ENCODE results near the gene PTPRN2.

PTPRN2 gene

DNA sequence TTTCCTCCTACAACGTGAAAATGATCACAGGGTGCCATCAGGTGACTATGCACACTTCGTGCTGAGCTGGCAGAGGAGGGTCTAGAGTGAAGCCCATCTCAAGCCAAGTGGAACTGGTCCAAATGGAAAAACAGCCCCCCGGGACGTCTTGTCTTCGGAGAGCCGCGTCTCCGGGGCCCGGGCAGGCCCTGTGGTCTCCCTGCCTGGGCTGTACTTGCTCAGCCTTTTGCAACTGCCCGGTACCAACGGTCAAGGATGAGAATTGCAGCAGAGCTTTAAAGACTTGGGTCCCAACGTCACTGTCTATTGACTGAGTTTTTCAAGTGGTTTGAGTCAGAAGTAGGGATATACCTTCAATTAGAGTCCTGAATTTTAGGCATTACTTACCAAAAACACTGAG is 315.5 kb downstream of the PTPRN2 start:
- no peak for DNase-seq

DNA sequence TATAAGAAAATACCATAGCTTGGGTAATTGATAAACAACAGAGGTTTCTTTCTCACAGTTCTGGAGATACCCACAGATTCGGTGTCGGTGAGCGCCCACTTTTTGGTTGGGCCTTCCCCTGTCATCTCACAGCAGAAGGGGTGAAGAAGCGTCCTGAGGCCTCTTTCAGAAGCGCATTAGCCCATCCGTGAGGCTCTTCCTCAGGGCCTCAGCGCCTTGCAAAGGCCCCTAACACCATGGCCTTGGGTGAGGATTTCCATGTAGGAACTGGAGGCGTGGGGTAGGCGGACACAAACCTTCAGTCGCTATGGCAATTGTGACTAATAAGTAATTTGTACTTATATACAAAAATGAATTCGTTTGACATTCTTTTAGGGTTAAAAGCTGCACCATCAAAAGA is 316.0 kb downstream of the PTPRN2 start:
- DNase-seq = no peak

DNA sequence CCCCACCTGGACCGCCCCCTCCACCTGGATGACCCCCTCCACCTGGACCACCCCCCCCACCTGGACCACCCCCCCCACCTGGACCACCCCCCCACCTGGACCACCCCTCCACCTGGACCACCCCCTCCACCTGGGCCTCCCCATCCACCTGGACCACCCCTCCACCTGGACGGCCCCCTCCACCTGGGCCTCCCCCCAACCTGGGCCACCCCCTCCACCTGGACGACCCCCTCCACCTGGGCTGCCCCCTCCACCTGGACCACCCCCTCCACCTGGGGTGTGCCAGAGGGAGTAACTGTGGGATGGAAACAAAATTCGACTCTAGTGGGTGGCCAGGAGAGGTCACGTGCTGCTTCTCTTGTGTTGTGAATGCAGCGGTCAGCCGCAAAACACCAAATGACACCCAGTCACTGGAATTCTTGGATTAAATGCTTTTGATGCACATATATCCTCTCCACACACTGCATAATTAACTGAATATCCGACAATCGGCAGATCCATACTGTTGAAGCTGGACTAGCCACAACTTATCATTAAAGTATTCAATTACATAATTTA is 316.7 kb downstream of the PTPRN2 start:
- DNase-seq = no peak

DNA sequence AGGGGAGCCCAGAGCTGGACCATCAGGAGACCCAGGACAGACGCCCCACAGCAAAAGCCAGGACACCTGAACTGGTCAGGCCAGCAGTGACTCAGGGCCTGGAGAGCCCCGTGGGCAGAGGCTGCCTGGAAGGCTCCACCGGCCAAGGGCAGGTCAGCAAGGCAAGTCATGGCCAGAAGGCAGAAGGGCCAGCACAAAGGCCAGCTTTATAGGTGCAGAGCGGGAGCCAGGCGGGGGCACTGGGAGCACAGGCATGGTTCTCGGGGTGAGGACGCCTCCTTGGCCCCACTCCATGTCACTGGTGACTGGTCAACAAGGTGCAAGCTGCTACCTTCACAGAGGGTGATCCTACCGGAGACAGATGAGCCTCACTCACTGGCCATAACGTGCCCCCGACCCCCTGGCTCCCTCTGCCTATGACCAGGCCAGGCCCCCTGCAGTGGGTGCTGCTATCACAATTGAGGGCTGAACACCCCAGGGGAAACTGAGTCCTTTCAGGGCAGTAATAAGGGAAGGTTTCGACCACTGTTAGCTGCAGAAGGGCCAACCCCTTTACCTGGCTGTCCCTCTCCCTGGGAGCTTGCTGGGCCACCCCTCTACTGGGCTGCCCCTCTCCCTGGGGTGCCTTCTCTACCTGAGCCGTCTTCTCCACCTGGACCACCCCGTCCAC is 317.4 kb downstream of the PTPRN2 start:
- no peak for DNase-seq

DNA sequence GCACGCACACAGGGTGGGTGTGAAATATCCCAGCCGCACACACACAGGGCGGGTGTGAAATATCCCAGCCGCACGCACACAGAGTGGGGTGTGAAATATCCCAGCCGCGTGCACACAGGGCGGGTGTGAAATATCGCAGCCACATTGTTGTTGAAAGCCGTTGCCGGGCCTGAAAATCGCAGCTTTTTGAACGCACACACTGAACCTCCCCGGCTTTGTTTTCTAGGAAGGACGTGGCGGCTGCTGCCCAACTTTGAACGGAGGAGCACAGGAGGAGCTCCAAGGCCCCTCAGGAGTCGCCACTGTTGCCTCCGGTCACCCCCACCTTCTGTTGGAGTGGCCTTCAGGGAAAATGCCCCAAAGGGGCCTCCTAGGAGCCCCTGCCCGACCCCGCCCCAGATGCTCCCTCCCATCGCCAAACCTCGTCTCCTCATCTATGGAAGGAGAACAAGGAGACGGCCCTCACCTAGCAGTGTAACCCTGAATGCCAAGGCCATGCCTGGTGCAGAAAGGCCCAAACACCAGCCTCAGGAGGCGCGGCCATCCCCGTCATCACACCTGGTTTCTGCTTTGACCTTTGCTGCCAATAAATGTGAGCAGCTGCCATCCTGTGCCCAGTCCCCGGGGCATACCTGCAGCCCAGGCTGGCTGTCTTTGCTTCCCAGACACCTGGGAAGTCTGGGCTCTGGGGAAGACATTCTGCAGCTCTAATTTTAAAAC is 318.6 kb downstream of the PTPRN2 start:
- DNase-seq = no peak

DNA sequence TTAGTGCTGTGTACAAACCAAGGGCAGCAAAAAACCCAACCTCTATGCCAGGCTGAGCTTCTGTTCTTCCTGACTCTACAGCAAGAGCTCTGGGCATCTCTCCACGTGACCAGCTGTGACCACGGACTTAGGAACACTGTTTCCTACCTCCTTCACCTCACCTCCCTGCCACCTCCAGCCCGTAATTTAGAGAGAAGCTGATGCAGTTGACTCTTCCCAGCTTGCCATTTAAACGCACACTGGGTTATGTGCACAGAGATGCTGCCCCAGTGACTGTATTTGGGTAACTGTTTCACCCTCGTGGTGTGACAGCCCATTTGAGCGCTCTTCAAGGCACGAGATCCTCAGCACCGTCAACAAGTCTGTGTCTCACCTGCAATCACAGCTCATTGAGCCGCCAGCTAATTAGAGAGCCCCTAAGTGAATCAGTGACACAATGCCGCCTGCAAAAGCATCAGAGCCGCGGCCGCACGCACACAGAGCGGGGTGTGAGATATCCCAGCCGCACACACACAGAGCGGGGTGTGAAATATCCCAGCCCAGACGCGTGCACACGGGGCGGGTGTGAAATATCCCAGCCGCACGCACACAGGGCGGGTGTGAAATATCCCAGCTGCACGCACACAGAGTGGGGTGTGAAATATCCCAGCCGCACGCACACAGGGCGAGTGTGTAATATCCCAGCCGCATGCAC is 319.7 kb downstream of the PTPRN2 start:
- DNase-seq = no peak

DNA sequence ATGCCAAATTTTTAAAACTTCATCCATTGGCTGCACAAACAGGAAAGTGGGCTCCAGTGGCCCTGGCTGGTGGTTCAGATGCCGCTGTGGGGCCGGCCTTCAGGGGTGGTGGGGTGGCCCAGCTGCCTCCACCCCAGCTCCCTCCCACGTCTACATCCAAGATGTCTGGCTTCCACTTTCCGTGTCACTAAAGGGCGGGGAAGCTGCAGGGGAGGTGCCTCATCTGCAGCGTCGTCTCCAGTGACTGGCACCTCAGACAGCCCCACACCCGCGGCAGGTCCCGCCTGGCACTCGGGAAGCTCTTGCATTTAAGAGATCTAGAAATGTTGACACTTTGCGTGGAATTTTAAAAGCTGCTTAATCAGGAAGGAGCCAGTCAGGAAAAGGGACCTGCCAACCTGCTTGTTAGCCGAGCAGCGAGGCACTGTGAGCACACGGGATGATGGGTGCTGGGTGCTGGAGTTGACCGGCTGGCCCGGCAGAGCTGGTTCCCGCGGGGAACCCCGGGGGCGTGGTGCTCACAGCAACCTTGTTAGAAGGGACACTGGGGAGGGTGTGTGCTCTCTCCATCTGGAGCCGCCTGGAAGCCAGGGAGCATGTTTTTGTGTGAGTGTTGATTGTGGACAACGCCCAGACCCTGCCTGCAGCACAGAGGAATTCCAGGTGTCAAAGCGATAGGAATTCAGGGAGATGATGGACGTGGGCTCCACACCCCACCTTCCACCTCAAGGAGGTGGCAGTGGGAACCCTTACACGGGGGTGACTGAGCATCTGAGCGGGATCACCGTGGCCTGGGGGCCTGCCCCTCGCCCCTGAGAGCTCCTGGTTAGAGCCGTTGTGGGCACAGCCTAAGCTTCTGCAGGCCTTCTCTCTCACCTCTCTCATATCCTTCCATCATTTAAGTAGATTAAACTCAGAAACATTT is 320.5 kb downstream of the PTPRN2 start:
- DNase-seq = no peak

DNA sequence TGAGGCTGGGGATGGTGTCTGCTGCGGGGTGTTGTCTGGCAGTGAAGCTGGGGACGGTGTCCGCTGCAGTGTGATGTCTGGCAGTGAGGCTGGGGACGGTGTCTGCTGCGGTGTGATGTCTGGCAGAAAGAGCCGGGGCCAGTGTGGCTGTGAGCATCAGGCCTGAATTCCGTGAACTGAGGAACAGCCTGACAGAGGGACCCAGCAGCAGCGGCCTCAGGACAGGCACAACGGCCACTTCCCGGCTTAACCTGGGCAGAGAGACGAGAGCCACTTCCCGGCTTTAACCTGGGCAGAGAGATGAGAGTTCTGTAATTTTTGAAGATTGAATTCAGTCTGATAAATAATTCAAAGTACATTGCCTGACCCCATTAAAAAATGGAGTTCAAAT is 321.2 kb downstream of the PTPRN2 start:
- DNase-seq = no peak

DNA sequence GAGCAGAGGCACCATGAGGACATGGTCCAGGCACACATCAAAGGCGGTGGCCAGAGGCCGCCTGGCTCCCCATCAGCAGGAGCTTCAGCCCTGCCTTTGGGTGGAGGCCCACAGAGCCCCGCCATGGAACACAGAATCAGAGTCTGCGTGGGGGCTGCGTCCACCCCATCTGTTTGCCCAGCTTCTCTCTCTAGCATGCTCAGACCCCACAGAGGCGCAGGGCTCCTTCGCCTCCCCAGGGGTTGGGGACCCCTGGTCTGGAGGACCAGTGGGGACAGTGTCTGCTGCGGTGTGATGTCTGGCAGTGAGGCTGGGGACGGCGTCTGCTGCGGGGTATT is 321.9 kb downstream of the PTPRN2 start:
- no peak for DNase-seq

DNA sequence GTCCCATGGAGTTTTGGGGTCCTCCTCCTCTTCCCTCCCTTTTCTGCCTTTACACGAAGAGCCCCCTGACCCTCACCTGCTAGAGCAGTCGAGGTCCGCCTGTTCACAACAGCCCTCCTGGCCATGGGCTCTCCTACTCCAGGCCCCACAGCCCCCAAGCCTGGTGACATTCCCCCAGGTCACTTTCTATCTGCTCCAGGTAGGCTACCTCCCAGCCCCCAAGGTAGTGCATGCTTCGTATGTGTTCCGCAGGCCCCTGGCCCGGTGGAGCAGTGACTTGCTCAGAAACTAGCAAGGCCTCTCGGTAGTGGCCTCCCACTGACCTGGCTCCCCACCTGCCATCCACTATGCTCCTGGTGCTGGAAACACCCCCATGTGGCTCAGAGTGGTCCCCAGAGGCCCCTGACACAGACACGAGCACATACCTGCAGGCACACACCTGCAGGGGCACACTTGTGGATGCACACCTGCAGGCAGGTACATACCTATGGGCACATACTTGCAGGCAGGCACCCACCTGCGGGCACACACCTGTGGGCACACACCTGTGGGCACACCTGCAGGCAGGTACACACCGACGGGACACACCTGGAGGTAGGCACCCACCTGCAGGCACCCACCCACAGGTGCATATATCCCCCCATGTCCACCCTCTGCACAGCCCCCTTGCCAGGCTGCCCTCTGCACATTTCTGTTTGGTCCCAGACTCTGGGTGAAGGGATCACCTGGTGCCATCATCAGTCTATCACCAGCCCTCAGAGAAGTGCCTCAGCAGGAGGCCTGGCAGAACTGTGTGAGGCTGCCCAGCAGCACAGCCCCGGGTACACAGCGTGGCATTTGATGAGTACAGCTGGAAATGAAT is 322.5 kb downstream of the PTPRN2 start:
- DNase-seq = no peak

DNA sequence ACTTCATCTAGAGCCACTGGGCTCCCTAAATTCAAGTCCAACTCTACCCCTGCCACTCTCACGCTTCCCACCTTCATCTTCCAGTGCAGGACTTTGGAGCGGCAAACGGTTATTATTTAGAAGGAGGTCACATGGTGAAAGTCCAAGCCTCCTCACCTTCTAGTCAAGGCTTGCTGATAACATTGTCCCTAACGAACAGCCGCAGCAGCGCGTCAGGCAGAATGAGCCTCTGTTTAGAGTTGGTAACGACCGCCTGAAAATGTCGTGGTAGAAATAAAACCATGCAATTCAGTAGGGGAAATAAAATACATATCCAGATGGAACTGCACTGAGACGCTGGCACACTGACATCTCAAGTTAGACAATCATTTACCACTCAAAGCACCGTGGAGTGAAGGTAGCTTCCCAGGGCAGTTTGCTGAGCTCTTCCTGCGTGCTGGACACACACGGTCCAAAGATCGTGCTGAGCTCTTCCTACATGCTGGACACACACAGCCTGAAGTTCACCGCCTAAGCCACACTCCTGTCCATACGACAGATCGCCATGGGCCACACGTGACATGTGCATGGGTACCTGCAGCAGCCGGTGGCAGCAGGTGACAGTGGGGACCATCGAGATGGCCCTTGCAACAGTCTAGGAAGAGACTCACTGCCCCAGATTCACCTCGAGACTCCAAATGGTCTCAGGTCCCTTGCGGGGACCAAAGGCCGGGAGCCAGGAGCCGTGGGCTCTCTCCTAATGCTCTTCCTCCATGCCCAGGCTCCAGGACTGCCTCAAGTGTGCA is 323.5 kb downstream of the PTPRN2 start:
- DNase-seq = no peak

DNA sequence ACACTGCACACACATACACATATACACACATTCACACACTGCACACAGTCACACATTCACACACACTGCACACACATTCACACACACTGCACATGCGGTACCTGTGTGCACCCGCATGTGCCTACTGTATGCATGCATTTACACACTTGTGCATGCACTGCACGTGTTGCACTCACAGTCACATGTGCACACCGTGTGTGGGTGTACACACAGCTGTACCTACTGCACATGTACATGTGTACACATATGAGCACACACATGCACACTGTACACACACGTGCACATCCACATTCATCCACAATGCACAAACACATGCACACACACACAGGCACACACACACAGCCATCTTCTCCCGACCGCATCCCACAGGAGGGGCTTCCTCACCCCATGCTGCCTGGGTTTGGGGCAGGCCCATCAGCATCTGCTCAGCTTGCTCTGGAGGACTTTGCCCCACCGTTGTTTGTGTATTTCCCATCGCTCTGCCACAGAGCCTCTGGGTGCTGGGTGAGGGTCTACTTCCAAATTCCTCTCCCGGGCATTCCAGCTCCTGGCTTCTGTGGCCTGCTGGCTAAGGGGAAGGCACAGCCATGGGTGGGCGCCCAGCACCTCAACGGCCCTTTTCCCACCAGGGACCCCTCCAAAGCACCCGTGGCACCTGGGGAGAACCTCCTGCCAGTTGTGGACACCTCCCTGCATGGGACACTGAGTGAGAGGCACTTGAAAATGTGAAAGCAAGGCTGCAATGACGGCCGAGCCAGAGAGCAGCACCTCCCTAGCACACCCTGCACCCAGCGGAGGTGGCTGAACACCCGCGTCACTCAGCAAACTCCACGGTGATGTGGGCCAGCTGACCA is 324.3 kb downstream of the PTPRN2 start:
- no peak for DNase-seq

DNA sequence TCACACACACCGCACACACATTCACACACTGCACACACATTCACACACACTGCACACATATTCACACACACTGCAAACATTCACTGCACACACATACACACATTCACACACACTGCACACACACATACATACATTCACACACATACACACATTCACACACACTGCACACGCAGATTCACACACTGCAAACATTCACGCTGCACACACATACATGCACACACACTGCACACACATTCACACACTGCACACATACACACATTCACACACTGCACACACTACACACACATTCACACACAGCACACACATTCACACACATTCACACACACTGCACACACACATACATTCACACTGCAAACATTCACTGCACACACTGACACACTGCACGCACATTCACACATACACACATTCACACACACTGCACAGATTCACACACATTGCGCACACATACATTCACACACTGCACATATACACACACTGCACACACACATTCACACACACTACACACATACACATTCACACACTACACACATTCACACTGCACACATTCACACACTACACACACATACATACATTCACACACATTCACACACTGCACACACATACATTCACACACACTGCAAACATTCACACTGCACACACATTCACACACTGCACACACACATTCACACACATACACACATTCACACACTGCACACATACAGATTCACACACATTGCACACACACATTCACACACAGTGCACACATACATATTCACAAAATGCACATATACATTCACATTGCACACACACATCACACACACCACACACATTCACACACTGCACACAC is 325.1 kb downstream of the PTPRN2 start:
- no peak for DNase-seq

DNA sequence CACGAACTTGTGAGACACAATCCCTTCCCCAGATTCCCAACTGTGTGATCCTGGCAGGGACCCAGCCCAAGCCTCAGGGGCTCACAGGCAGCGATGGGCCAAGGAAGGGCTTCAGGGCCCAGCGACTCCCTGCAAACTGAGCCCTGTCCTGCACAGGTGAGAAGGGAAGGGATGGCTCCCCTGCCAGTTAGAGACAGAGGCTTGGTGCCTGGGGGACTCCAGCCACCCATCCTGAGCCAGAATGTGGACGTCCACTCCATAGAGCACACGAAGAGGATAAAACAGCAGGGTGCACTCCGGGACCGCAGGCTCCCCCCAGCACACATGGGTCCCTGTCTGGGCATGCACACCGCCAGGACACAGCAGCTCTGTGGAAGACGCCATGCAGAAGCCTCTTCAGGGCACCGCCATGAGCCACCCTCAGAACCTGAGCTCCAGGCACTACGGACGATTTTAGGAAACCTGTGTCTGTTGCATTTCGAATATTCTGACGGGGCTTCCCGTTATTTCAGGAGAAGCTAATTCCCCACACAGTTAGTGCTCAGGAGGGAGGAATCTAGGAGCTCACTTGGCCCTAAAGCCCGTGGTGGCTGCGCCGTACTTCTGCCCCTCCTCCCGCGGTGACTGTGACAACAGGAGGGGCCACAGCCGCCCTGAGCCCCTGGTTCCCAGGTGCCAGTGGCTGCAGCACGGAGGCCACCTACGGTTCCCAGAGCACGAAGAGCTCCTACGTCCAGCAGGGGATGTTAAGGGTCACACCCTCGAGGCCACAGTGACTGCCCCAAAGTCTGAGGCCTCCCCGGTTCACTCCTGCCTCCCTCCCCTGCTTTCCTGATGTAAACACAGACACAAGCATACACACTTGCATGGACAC is 326.0 kb downstream of the PTPRN2 start:
- DNase-seq = no peak

DNA sequence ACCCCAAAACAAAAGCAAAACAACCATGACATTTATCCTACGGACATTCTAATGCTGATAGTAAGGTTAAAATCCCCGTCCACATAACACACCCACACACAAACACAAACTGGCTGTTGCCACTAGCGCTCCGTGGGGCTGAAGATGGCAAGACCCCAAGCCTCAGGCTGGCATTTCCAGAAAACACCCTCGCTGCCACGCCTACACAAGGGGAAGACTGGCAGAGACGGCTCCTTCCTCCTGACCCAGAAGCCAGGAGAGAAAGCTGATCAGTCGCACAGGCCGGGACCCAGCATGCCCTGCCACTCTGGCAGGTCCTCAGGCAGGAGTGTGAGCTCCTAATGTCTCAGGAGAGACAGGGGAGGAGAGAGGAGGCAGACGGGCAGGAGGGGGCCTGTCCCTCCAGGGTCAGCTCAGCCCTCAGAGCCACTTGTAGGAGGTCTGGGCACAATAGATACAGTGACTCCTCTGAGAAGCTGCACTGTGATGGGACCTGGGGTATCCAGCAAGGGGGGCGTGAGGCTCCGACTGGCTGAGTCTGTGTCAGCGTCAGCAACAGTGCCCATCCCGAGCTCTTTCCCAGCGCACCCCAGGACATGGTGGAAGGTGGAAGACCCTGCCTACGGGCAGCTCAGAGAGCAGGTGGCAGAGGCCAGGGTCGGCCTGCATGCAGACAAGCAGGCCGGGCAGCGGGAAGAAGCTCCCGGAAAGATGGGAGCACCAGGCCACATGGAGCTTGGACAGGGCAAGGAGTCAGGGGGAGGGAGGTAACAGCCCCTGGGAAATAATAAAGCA is 326.9 kb downstream of the PTPRN2 start:
- no peak for DNase-seq

DNA sequence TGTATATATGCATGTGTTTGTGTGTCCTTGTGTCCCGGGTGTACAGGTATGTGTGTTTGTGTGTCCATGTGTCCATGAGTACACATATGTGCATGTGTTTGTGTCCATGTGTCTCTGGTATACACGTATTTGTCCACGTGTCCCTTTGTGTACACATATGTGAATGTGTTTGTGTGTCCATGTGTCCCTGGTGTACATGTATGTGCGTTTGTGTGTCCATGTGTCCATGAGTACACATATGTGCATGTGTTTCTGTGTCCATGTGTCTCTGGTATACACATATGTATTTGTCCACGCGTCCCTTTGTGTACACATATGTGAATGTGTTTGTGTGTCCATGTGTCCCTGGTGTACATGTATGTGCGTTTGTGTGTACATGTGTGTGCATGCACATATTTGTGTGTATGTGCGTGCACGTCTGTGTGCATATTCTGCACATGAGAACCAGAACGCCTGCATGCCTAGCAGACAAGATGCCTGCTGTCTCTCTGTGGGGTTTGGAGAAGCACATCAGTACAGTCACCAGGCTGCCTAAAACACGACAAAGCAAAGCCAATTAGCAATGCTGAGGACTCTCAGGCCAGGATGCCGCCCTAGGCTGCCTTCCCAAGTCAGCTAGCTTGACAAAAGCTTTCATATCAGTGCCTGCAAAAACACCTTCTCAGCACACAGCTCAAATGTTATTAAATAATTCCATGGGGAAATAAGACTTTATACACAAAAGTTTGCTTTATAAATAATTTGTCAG is 327.8 kb downstream of the PTPRN2 start:
- no peak for DNase-seq

DNA sequence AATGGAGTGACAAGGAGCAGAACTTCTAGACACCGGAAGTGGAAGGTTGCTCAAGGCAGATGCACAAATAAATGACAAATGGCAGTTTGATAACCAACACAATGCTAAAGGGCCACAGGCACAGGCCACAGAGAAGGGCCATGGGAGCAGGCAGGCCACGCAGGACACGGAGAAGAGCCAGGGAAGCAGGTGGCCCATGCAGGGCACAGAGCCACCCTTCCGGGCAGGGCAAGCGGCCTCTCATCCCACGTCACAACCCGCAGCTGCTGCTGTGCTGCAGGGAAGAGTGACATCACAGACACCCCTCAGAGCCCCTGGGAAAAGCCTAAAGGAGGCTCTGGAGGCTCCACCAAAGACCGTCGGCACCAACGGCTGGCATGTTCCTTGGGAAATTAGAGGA is 328.5 kb downstream of the PTPRN2 start:
- no peak for DNase-seq

Measured in stimulated activated CD4-positive, alpha-beta T cell treated with anti-CD3 and anti-CD28 coated beads, Interleukin-4, amount 100 ng/mL, for 1 hour (primary cell).